OCI-LY7 (cell line): ENCODE measurements around the gene FLAD1. TPM values are rescaled to one million over a fixed set of nuclear protein-coding genes. Genes with fewer than 3 reads are reported as not detected.

Source experiments
- BruUV-seq: library from RNA; stranded (reverse); fragments of 400-500 nt; replicated peaks from 2 replicates; lab custom pipeline; 2021; lab: Mats Ljungman, UMichigan
- CTCF ChIA-PET: fragments of 300-600 bp; sonication (Branson Sonifier 250); formaldehyde crosslinking; loops from one replicate; lab custom pipeline; 2022; ENCODE audit warnings: antibody characterized with exemption; ENCODE audit not compliant: unreplicated experiment; lab: Charles Lee
- POLR2A ChIA-PET: fragments of 300-600 bp; sonication (Branson Sonifier 250); formaldehyde crosslinking; loops from one replicate; lab custom pipeline; 2022; ENCODE audit warnings: antibody characterized with exemption; lab: Charles Lee
- DNase-seq: peaks from one replicate; pipeline ENCODE4 v3.0.0-alpha.2; 2015; ENCODE audit warnings: low spot score
- H2AFZ ChIP-seq: fragments of 200-600 bp; sonication (generic), shearing (Covaris generic); 2 replicates; pipeline ENCODE4 v1.6.1; 2014; ENCODE audit warnings: mild to moderate bottlenecking, antibody characterized with exemption, low read length, moderate library complexity
- H3K27ac ChIP-seq: fragments of 200-600 bp; sonication (generic); 2 replicates; pipeline ENCODE4 v1.5.1; 2014; ENCODE audit warnings: mixed run types, low read depth, mild to moderate bottlenecking, moderate library complexity, low read length, inconsistent platforms; ENCODE audit not compliant: poor library complexity, severe bottlenecking
- H3K36me3 ChIP-seq: fragments of 200-600 bp; sonication (generic); 2 replicates; pipeline ENCODE4 v1.6.1; 2014; ENCODE audit warnings: mild to moderate bottlenecking, antibody characterized with exemption, low read length, moderate library complexity, mixed read lengths; ENCODE audit not compliant: insufficient read depth
- H3K4me1 ChIP-seq: fragments of 200-600 bp; sonication (generic); 2 replicates; pipeline ENCODE4 v1.5.1; 2014; ENCODE audit warnings: mild to moderate bottlenecking, low read length; ENCODE audit not compliant: insufficient read depth, poor library complexity, severe bottlenecking
- H3K4me2 ChIP-seq: fragments of 200-600 bp; sonication (generic); 2 replicates; pipeline ENCODE4 v1.6.1; 2014; ENCODE audit warnings: mild to moderate bottlenecking, low read length
- H3K4me3 ChIP-seq: fragments of 200-600 bp; sonication (generic); 2 replicates; pipeline ENCODE4 v1.5.1; 2014; ENCODE audit warnings: mild to moderate bottlenecking, low read depth, low read length; ENCODE audit not compliant: poor library complexity, severe bottlenecking
- H3K79me2 ChIP-seq: fragments of 200-600 bp; sonication (generic); 2 replicates; pipeline ENCODE4 v1.6.1; 2016; ENCODE audit warnings: low read depth, mild to moderate bottlenecking, low read length, moderate library complexity, mixed read lengths; ENCODE audit not compliant: insufficient read depth
- H3K9me2 ChIP-seq: fragments of 200-600 bp; sonication (generic); 2 replicates; pipeline ENCODE4 v1.6.1; 2016; ENCODE audit warnings: mild to moderate bottlenecking, low read length, mixed read lengths; ENCODE audit not compliant: insufficient read depth
- H3K9me3 ChIP-seq: fragments of 200-600 bp; sonication (generic); 2 replicates; pipeline ENCODE4 v1.6.1; 2014; ENCODE audit warnings: mild to moderate bottlenecking, mixed run types, low read length, mixed read lengths
- H4K20me1 ChIP-seq: fragments of 200-600 bp; sonication (generic); 2 replicates; pipeline ENCODE4 v1.6.1; 2014; ENCODE audit warnings: mild to moderate bottlenecking, antibody characterized with exemption, low read length, moderate library complexity, mixed read lengths; ENCODE audit not compliant: insufficient read depth
- CTCF ChIP-seq: fragments of 200-600 bp; sonication (generic); conservative IDR thresholded peaks from 2 replicates; pipeline ENCODE4 v1.5.1; 2014; ENCODE audit warnings: mild to moderate bottlenecking, antibody characterized with exemption, low read length, moderate library complexity, mixed read lengths
- EZH2phosphoT487 ChIP-seq: fragments of 200-600 bp; sonication (generic); IDR thresholded peaks from 2 replicates; pipeline ENCODE4 v1.6.1; 2018; ENCODE audit warnings: low read depth, borderline replicate concordance, mild to moderate bottlenecking, mixed run types, antibody characterized with exemption, low read length, moderate library complexity, mixed read lengths
- intact Hi-C: fragments of 100-400 bp; cut with micrococcal nuclease; formaldehyde crosslinking; loops from one replicate; pipeline ENCODE4 v1.10.0; 2022; ENCODE audit not compliant: unreplicated experiment
- total RNA-seq, 2 experiments: library from RNA; depleted of rRNA in 1 of 2; stranded (reverse); fragments of >200 nt in 1 of 2; shearing (Covaris generic) in 1 of 2; gene quantifications; 2 replicates each; pipeline ENCODE4 v1.2.3, GENCODE V29; 2014 to 2022

Gene FLAD1
- total RNA-seq, 2 experiments from 2014 or later = 52.7 to 57.9 TPM

DNA sequence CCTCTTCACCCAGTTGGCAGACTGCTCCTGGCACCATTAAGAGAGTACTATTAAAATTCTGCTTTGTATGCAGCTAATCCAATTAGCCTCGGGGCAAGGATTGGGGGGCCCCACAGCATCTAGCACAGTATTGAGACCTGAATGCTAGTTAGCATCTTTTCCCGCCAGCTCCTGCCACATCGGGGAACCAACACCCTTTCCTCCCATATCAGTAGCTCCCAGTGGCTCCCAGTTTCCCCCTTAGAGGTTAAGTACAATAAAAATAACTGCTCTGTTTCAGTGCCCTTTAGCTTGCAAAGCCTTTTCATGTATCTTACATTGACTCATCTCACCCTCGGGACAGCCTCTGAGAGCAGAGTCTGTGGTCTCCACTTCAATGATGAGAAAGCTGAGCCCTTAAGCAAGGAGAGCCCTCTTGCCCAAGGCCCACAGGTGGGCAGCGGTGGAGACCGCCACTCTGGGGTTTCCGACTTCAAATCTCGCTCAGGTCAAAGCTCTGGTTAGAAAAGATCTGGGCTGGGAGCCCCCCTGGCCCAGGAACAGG lies 42.4 kb upstream of the FLAD1 start:
- no peak for TF ChIP-seq CTCF
- TF ChIP-seq EZH2phosphoT487 = no peak
- no peaks in the 10 kb centered on the region for H3K9me2 ChIP-seq
- H3K27ac ChIP-seq = peak overlapping the region; percentile 98
- no peaks in the 10 kb centered on the region for H4K20me1 ChIP-seq
- peaks cover 87% of the 10 kb centered on the region for H3K4me1 ChIP-seq
- H2AFZ ChIP-seq = no peak overlapping the region
- no peaks in the 10 kb centered on the region for H3K9me3 ChIP-seq
- ChIA-PET POLR2A (interaction anchor here (0.8 to 1.2 kb wide), 4 partner anchors 56 to 78 kb away, joined by 3 to 4 read pairs (median 3); partner anchors contain the start of gene KCNN3), CTCF (no interaction called here)
- peak overlapping the region; percentile 67 for H3K4me3 ChIP-seq
- no TSS peak for BruUV-seq
- peaks cover 38% of the 10 kb centered on the region; the same call in 1 of the 2 replicates for H3K79me2 ChIP-seq
- peak; percentile 45 for DNase-seq
- H3K4me2 ChIP-seq = peak overlapping the region; percentile 99
- intact Hi-C loops = no loop called here
- H3K36me3 ChIP-seq = peaks cover 12% of the 10 kb centered on the region

- TF ChIP-seq CTCF (no peak), EZH2phosphoT487 (no peak)
- Histone ChIP-seq H3K9me3 (no peaks in the 10 kb centered on the region), H4K20me1 (no peaks in the 10 kb centered on the region), H3K79me2 (peaks cover 33% of the 10 kb centered on the region; the same call in 1 of the 2 replicates), H3K36me3 (peaks cover 20% of the 10 kb centered on the region), H3K27ac (peak overlapping the region; percentile 98), H3K9me2 (no peaks in the 10 kb centered on the region), H3K4me3 (peak overlapping the region; percentile 67), H2AFZ (no peak overlapping the region), H3K4me2 (peak overlapping the region; percentile 99), H3K4me1 (peaks cover 82% of the 10 kb centered on the region)
- ChIA-PET CTCF (no interaction called here), POLR2A (interaction anchor here (1.1 kb wide), 1 partner anchor 57 kb away, joined by 3 read pairs; no protein-coding TSS in a partner anchor)
- peak; percentile 54 for DNase-seq
- intact Hi-C loops = no loop called here
- BruUV-seq = no TSS peak
These were observed 41.7 kb upstream of the FLAD1 start for GRCh38 chr1:154941333-154942013.
